ENCODE results near the gene TEX10.

TEX10 gene

GRCh38 chr9:100296407-100296806 is 56.3 kb downstream of the TEX10 start:
- no peak overlapping the region for H4K8ac ChIP-seq (ENCODE audit: low read depth, low read length)
- H3K9ac ChIP-seq (ENCODE audit: low read depth, low read length, poor library complexity): no peak overlapping the region
- H3K4ac ChIP-seq (ENCODE audit: low read length): no peak overlapping the region
- H3K23ac ChIP-seq (ENCODE audit: low read depth, low read length, poor library complexity): no peak overlapping the region
- no peak overlapping the region for H3K14ac ChIP-seq (ENCODE audit: low read length)
- no peaks in the 10 kb centered on the region for H3K27me3 ChIP-seq (ENCODE audit: control insufficient read depth in 3 of 3, insufficient read depth in 3 of 3, low read depth in 1 of 3, low read length in 3 of 3)
- H3K4me1 ChIP-seq (ENCODE audit: control insufficient read depth in 2 of 2, insufficient read depth in 1 of 2, low read depth in 1 of 2, low read length in 2 of 2): peaks cover 0 to 7% of the 10 kb centered on the region in 2 donors
- H2BK120ac ChIP-seq (ENCODE audit: low read depth, low read length): no peak overlapping the region
- H2BK5ac ChIP-seq (ENCODE audit: low read length): no peak overlapping the region
- no peak overlapping the region for H3K4me3 ChIP-seq (ENCODE audit: low read length in 2 of 2)
- H3K4me2 ChIP-seq (ENCODE audit: insufficient read depth, low read length, poor library complexity, severe bottlenecking): no peak overlapping the region
- H2AFZ ChIP-seq (ENCODE audit: low read length): no peak overlapping the region
- WGBS, 2 donors (ENCODE audit: extremely low coverage in 2 of 2, insufficient read length in 2 of 2, insufficient replicate concordance in 1 of 2): no CpG with 5 or more reads among the region's 4 CpGs
- no peak overlapping the region for H2BK15ac ChIP-seq (ENCODE audit: low read length)
- H2BK12ac ChIP-seq (ENCODE audit: low read length): no peak overlapping the region
- H3K9me3 ChIP-seq (replicated peaks in 1 of 2; ENCODE audit: control insufficient read depth in 2 of 2, insufficient read depth in 1 of 2, low read depth in 1 of 2, low read length in 2 of 2): no peaks in the 10 kb centered on the region
- no peaks in the 10 kb centered on the region for H3K79me1 ChIP-seq (ENCODE audit: low read depth, low read length)
- peaks cover 29 to 100% of the 10 kb centered on the region in 2 donors for H3K36me3 ChIP-seq (replicated peaks in 1 of 2; ENCODE audit: control insufficient read depth in 2 of 2, insufficient read depth in 2 of 2, low read length in 2 of 2)
- no peak overlapping the region for H3K18ac ChIP-seq (ENCODE audit: low read length)
- no peak for DNase-seq (ENCODE audit: low spot score)
- H2AK5ac ChIP-seq (ENCODE audit: low read depth, low read length): no peak overlapping the region
- no peak overlapping the region for H4K91ac ChIP-seq (ENCODE audit: low read depth, low read length, poor library complexity)
- no peak overlapping the region for H3K27ac ChIP-seq (replicated peaks; ENCODE audit: low read length)

DNA sequence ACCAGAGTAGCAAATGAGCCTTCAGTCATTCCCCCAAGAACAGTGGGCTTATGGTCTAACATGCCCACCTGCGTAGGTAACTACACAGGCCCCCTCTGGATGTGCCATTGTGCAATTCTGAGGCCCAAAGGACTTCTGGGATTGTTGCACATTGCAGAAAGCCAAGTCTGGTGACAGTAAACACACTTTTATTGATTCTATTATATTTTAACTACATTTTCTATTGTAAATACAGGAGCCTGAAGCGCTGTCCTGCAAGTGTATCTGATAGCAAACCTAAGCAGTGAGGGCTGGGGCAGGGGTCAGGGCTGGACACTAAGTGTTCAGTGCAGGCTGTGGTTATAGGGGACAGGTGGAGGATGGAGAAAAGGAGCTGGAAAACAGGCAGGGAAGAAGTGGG is 57.5 kb downstream of the TEX10 start:
- Histone ChIP-seq H3K27ac (replicated peaks; ENCODE audit: low read length) (no peak overlapping the region), H3K14ac (ENCODE audit: low read length) (no peak overlapping the region), H3K4me2 (ENCODE audit: insufficient read depth, low read length, poor library complexity, severe bottlenecking) (no peak overlapping the region), H2BK5ac (ENCODE audit: low read length) (no peak overlapping the region), H3K4me3 (ENCODE audit: low read length in 2 of 2) (no peak overlapping the region), H2BK120ac (ENCODE audit: low read depth, low read length) (no peak overlapping the region), H4K91ac (ENCODE audit: low read depth, low read length, poor library complexity) (no peak overlapping the region), H3K79me1 (ENCODE audit: low read depth, low read length) (no peaks in the 10 kb centered on the region), H4K8ac (ENCODE audit: low read depth, low read length) (no peak overlapping the region), H2AK5ac (ENCODE audit: low read depth, low read length) (no peak overlapping the region), H3K36me3 (replicated peaks in 1 of 2; ENCODE audit: control insufficient read depth in 2 of 2, insufficient read depth in 2 of 2, low read length in 2 of 2) (peaks cover 22 to 99% of the 10 kb centered on the region in 2 donors), H3K23ac (ENCODE audit: low read depth, low read length, poor library complexity) (no peak overlapping the region), H3K4ac (ENCODE audit: low read length) (no peak overlapping the region), H3K9me3 (replicated peaks in 1 of 2; ENCODE audit: control insufficient read depth in 2 of 2, insufficient read depth in 1 of 2, low read depth in 1 of 2, low read length in 2 of 2) (no peaks in the 10 kb centered on the region), H2AFZ (ENCODE audit: low read length) (no peak overlapping the region), H3K4me1 (ENCODE audit: control insufficient read depth in 2 of 2, insufficient read depth in 1 of 2, low read depth in 1 of 2, low read length in 2 of 2) (peaks cover 0 to 7% of the 10 kb centered on the region in 2 donors), H3K27me3 (ENCODE audit: control insufficient read depth in 3 of 3, insufficient read depth in 3 of 3, low read depth in 1 of 3, low read length in 3 of 3) (no peaks in the 10 kb centered on the region), H2BK12ac (ENCODE audit: low read length) (no peak overlapping the region), H2BK15ac (ENCODE audit: low read length) (no peak overlapping the region), H3K18ac (ENCODE audit: low read length) (no peak overlapping the region), H3K9ac (ENCODE audit: low read depth, low read length, poor library complexity) (no peak overlapping the region)
- WGBS, 2 donors (ENCODE audit: extremely low coverage in 2 of 2, insufficient read length in 2 of 2, insufficient replicate concordance in 1 of 2): no CpG with 5 or more reads among the region's 2 CpGs
- DNase-seq (ENCODE audit: low spot score): no peak

DNA sequence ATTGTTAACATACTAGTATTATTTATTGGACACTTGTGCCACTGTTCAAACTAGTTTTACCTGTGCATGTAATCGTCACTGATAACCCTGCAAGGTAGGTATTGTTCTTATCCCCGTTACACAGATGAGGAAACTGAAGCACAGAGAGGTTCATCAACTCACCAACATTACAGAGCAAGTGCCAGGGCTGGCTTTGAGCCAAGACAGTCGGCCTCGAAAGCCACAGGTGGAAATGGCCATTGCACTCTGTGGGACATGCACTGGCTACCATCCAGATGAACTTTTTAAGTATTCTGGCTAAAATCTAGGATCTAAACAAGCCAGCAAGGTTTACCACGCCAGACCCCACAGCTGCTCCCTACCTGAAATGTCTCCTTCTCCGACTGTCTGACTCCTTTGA is 57.9 kb downstream of the TEX10 start:
- no CpG with 5 or more reads among the region's 6 CpGs for WGBS, 2 donors (ENCODE audit: extremely low coverage in 2 of 2, insufficient read length in 2 of 2, insufficient replicate concordance in 1 of 2)
- Histone ChIP-seq H4K8ac (ENCODE audit: low read depth, low read length) (no peak overlapping the region), H3K27ac (replicated peaks; ENCODE audit: low read length) (no peak overlapping the region), H3K23ac (ENCODE audit: low read depth, low read length, poor library complexity) (no peak overlapping the region), H3K79me1 (ENCODE audit: low read depth, low read length) (no peaks in the 10 kb centered on the region), H2BK15ac (ENCODE audit: low read length) (no peak overlapping the region), H3K4ac (ENCODE audit: low read length) (no peak overlapping the region), H3K4me2 (ENCODE audit: insufficient read depth, low read length, poor library complexity, severe bottlenecking) (no peak overlapping the region), H4K91ac (ENCODE audit: low read depth, low read length, poor library complexity) (no peak overlapping the region), H3K18ac (ENCODE audit: low read length) (no peak overlapping the region), H3K9me3 (replicated peaks in 1 of 2; ENCODE audit: control insufficient read depth in 2 of 2, insufficient read depth in 1 of 2, low read depth in 1 of 2, low read length in 2 of 2) (no peaks in the 10 kb centered on the region), H3K14ac (ENCODE audit: low read length) (no peak overlapping the region), H3K27me3 (ENCODE audit: control insufficient read depth in 3 of 3, insufficient read depth in 3 of 3, low read depth in 1 of 3, low read length in 3 of 3) (no peaks in the 10 kb centered on the region), H3K4me3 (ENCODE audit: low read length in 2 of 2) (no peak overlapping the region), H2AFZ (ENCODE audit: low read length) (no peak overlapping the region), H2BK12ac (ENCODE audit: low read length) (no peak overlapping the region), H3K4me1 (ENCODE audit: control insufficient read depth in 2 of 2, insufficient read depth in 1 of 2, low read depth in 1 of 2, low read length in 2 of 2) (peaks cover 0 to 7% of the 10 kb centered on the region in 2 donors), H2BK120ac (ENCODE audit: low read depth, low read length) (no peak overlapping the region), H2AK5ac (ENCODE audit: low read depth, low read length) (no peak overlapping the region), H3K9ac (ENCODE audit: low read depth, low read length, poor library complexity) (no peak overlapping the region), H2BK5ac (ENCODE audit: low read length) (no peak overlapping the region), H3K36me3 (replicated peaks in 1 of 2; ENCODE audit: control insufficient read depth in 2 of 2, insufficient read depth in 2 of 2, low read length in 2 of 2) (peaks cover 22 to 98% of the 10 kb centered on the region in 2 donors)
- DNase-seq (ENCODE audit: low spot score): no peak

DNA sequence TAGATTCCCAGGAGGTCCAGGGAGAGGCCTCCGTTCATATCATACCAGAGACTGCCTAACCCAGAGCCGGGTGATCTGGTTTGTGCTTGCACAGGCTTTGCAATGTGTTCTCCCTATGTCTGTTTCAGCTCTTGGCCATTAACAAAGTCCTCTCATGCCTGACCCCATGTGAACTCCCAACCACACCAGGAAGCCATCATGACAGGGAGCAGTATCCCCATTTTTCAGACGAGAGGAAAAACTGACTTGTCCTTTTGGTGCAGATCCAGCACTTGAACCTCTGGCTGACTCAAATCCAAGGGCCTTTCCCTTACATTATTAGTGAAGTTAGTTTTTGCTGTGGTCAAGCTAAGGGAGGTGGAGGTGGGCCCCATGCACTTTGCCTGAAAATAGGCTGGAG is 58.4 kb downstream of the TEX10 start:
- Histone ChIP-seq H3K4me2 (ENCODE audit: insufficient read depth, low read length, poor library complexity, severe bottlenecking) (no peak overlapping the region), H3K36me3 (replicated peaks in 1 of 2; ENCODE audit: control insufficient read depth in 2 of 2, insufficient read depth in 2 of 2, low read length in 2 of 2) (peaks cover 22 to 98% of the 10 kb centered on the region in 2 donors), H3K4me1 (ENCODE audit: control insufficient read depth in 2 of 2, insufficient read depth in 1 of 2, low read depth in 1 of 2, low read length in 2 of 2) (peaks cover 0 to 7% of the 10 kb centered on the region in 2 donors), H4K91ac (ENCODE audit: low read depth, low read length, poor library complexity) (no peak overlapping the region), H3K23ac (ENCODE audit: low read depth, low read length, poor library complexity) (no peak overlapping the region), H3K18ac (ENCODE audit: low read length) (no peak overlapping the region), H3K4me3 (ENCODE audit: low read length in 2 of 2) (no peak overlapping the region), H2BK5ac (ENCODE audit: low read length) (no peak overlapping the region), H3K9me3 (replicated peaks in 1 of 2; ENCODE audit: control insufficient read depth in 2 of 2, insufficient read depth in 1 of 2, low read depth in 1 of 2, low read length in 2 of 2) (peaks cover 0 to 3% of the 10 kb centered on the region in 2 donors), H3K27ac (replicated peaks; ENCODE audit: low read length) (no peak overlapping the region), H3K27me3 (ENCODE audit: control insufficient read depth in 3 of 3, insufficient read depth in 3 of 3, low read depth in 1 of 3, low read length in 3 of 3) (no peaks in the 10 kb centered on the region), H4K8ac (ENCODE audit: low read depth, low read length) (no peak overlapping the region), H2AFZ (ENCODE audit: low read length) (no peak overlapping the region), H3K9ac (ENCODE audit: low read depth, low read length, poor library complexity) (no peak overlapping the region), H3K4ac (ENCODE audit: low read length) (no peak overlapping the region), H2BK12ac (ENCODE audit: low read length) (no peak overlapping the region), H2BK15ac (ENCODE audit: low read length) (no peak overlapping the region), H2AK5ac (ENCODE audit: low read depth, low read length) (no peak overlapping the region), H2BK120ac (ENCODE audit: low read depth, low read length) (no peak overlapping the region), H3K14ac (ENCODE audit: low read length) (no peak overlapping the region), H3K79me1 (ENCODE audit: low read depth, low read length) (no peaks in the 10 kb centered on the region)
- no peak for DNase-seq (ENCODE audit: low spot score)
- no CpG with 5 or more reads among the region's 3 CpGs for WGBS, 2 donors (ENCODE audit: extremely low coverage in 2 of 2, insufficient read length in 2 of 2, insufficient replicate concordance in 1 of 2)
